AG09309 (cell line): ENCODE results near the gene RANBP3.
"Not testable (repeated sequence)": the region's sequence is repeated elsewhere in the genome, so short reads cannot be mapped to it uniquely, and the experiment has no call there.

ENCODE experiments used
- DNase-seq: peaks from one replicate; pipeline ENCODE4 v3.0.0-alpha.2; 2010; ENCODE audit warnings: low read depth
- H3K4me3 ChIP-seq: 2 replicates; pipeline ENCODE4 v1.5.1; 2011; ENCODE audit warnings: mild to moderate bottlenecking, low read depth, low read length, moderate library complexity; ENCODE audit not compliant: control insufficient read depth
- CTCF ChIP-seq: IDR thresholded peaks from 2 replicates; pipeline ENCODE4 v1.5.1; 2011; ENCODE audit warnings: mild to moderate bottlenecking, low read depth, low read length, inconsistent platforms; ENCODE audit not compliant: insufficient read depth, control insufficient read depth; ENCODE audit errors: missing control alignments

Gene RANBP3

GRCh38 chr19:5987077-5987818 lies 9.3 kb upstream of the RANBP3 start:
- peak; percentile 90 for TF ChIP-seq CTCF
- peak overlapping the region; percentile 42 for H3K4me3 ChIP-seq
- DNase-seq, result peak; percentile 44

GRCh38 chr19:5985837-5986236 lies 7.9 kb upstream of the RANBP3 start:
- H3K4me3 ChIP-seq, DNase-seq: not testable (repeated sequence)

- peak; percentile 32 for DNase-seq
- TF ChIP-seq CTCF, result no peak
- no peak overlapping the region for H3K4me3 ChIP-seq
These were observed 7.3 kb upstream of the RANBP3 start for GRCh38 chr19:5985098-5985783.

GRCh38 chr19:5984600-5984999 lies 6.7 kb upstream of the RANBP3 start:
- DNase-seq, result no peak
- no peak overlapping the region for H3K4me3 ChIP-seq
- no peak for TF ChIP-seq CTCF

GRCh38 chr19:5983367-5983955 lies 5.5 kb upstream of the RANBP3 start:
- no peak for DNase-seq
- no peak for TF ChIP-seq CTCF
- H3K4me3 ChIP-seq, result no peak overlapping the region

GRCh38 chr19:5978606-5979552 lies 939 bp upstream of the RANBP3 start:
- TF ChIP-seq CTCF, result no peak
- H3K4me3 ChIP-seq, result peak overlapping the region; percentile 86
- no peak for DNase-seq
